Nucleus accumbens (tissue), 56 donors: Measurements from ENCODE around the gene MROH7.

Source experiments
- DNase-seq, 56 donors: peaks; one replicate each; lab custom pipeline; 2025; lab: John Stamatoyannopoulos, UW

Gene MROH7

DNA sequence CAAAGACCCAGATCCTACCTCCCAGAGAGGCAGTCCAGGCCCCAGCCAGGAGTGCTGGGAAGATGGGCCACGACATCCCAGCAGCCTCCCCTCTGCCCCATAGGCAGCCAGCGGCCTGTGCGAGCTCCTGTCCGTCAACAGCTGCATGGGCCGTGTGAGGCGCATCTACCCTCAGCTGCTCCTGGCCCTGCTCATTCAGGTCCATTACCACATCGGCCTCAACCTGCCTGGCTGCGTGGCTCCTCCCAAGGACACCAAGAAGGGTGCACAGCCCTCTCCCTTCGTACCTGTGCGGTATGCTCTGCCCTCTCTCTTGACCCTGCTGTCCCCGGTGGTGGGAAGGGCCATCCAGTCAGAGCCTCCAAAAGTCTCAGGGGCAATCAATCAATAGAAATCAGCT lies 44.6 kb downstream of the MROH7 start:
- DNase-seq, result no peak

DNA sequence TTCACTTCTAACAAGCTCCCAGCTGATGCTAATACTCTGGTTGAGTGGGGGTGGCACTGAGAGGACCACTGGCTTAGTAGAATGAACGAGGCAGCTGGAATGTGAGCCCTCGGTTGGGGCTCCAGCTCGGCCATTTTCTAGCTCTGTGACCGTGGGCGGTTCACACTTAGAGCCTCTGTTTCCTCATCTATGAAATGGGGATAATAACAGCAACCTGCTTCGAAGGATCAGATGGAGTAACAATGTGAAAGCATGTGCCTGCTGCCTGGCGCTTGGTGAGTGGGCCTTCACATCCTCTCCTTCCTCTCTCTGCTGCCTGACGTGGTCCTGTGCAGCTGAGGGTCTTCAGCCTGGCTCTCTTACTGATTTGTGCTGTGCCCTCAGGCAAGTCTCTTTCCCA lies 53.2 kb downstream of the MROH7 start:
- DNase-seq, result no peak

DNA sequence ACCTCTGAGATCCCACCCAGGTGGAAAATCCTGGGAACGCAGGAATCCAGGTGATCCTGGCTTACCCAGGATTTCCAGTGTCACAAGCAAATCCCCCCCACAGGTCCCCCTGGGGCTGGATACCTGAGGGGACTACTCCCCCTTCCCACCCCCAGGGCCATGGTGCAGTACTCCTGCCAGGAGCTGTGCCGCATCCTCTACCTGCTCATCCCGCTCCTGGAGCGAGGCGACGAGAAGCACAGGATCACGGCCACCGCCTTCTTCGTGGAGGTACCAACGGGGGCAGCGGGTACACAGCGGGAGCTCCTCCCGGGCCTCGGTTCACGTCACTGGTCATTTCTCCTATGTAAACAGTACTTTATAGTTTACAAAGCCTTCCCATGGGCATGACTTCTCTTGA lies 53.6 kb downstream of the MROH7 start:
- DNase-seq, result no peak

DNA sequence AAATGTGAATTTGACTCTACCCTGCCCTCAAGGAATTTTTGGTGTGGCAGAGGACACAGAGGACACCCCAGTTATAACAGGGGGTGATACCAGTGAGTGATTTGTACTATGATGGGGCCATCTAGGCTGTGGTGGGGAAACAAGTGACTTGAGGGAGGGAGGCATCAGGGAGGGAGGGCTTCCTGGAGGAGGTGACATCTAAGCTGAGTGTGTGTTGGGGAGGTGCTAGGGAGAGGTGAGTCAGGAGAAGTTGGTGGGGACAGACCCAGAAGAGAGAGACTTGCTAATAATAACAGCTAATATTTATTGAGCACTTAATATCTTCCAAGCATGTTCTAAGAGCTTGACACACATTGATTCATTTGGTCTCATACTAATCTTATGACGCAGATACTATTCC lies 54.2 kb downstream of the MROH7 start:
- DNase-seq, result no peak

DNA sequence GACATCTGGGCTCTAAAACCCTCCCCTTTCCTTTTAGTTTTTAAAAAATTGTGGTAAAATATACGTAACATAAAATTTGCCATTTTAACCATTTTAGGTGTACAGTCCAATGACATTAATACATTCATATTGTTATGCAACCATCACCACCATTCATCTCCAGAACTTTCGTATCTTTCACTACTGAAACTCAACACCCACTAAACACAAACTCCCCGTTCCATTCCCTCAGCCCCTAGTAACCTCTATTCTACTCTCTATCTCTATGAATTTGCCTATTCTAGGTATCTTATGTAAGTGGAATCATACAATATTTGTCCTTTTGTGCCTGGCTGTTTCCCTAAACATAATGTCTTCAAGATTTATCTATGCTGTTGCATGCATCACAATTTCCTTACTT lies 54.7 kb downstream of the MROH7 start:
- no peak for DNase-seq

DNA sequence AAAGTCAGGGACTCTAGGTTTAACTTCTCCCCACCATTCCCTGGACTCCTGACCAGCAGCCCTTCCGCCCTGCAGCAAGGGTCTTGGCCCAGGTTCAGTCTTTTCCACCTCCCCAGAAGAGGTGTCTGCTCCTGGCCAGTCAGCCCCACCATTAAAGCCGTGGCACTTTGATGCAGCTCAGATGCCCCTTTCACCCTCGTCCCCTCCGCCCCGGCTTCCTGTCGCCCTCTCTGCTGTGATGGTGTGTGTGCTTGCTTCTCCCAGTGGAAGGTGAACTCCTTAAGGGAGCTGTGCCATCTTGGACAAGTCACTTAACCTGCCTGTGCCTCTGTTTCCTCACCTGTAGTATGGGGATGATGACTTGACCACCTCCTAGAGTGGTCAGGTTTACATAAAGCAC lies 56.3 kb downstream of the MROH7 start:
- DNase-seq, result no peak

DNA sequence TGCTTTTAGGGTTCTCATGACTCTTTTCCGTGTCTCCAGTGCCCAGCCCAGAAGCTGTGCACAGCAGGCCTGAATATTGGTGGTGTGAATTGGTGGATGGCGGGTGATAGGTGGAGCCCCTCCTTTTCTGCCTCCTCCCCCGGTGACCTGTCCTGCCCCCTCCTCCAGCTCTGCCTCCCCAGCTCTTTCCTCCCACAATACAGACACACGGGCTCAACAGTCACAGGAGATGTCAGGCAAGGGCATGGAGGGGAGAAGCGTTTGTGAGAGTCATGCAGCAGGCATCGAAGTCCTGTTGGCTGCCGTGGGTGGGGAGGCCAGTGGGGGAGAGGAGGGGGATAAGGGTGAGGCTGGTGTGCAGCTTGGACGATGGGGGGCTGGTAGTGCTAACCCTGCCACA lies 56.8 kb downstream of the MROH7 start:
- DNase-seq, result no peak

DNA sequence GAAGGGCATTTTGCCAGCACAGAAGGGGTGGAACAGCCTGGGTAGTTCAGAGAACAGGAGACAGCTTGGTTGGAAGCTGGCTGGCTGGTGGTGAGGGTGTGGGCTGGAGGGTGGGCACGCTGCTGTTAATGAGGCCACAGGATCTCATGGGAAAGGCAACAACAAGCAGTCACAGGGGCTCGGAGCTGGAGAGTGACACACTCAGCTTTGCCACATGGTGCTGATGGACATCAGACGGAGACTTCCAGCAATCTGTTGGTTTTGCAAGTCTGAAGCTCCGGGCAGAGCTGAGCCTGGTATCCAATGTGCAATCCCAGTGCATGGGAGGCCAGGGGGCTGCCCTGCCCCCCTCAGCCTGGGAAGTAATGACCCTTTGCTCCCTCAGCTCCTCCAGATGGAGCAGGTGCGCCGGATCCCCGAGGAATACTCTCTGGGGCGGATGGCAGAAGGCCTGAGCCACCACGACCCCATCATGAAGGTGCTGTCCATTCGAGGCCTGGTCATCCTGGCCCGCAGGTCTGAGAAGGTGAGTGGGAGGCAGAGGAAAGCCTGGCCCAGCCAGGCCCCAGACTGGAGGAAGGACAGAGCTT lies 58.4 kb downstream of the MROH7 start:
- no peak for DNase-seq

DNA sequence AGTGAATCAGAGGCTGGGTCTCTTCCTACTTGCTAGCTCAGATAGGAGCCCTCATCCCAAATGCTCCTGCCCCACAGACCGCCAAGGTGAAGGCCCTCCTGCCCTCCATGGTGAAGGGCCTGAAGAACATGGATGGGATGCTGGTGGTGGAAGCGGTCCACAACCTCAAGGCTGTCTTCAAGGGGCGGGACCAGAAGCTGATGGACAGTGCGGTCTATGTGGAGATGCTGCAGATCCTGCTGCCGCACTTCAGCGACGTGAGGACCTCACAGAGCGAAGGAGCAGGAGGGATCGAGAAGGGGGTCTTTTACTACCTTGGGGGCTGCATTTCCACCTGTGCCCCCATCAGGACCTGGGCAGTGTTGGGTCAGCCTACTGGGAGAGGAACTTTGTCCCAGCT lies 59.5 kb downstream of the MROH7 start:
- no peak for DNase-seq

DNA sequence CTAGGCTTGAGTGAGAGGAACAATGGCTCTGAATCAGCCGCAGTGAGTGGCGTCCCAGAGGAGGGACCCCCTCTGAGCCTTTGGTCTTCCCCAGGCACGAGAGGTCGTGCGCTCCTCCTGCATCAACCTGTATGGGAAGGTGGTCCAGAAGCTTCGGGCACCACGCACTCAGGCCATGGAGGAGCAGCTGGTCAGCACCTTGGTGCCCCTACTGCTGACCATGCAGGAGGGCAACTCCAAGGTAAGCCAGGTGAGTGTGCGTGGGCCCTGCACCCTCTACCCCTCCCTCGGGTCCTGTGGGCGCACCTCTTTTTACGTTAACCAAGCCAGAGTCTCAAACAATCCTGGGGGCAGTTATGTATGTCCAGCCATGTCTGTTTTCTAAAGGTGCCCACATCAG lies 60.4 kb downstream of the MROH7 start:
- DNase-seq, result no peak

DNA sequence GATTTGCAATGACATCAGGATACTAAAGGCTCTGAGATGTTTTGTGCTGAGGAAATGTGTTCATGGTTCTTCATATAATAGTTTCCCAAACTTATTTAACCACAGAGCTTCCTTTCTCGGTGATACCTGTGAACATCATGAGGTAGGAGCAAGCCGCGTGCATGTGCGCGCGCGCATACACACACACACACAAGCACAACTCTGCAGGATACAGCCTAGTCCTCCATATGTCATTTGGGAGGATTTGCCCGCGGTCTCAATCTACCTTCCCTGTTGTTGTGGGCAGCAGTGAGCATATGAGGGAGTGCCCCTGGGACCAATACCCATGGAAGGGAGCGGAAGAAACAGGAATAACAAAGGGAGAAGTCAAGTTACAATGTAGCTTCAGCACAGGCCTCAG lies 61.9 kb downstream of the MROH7 start:
- no peak for DNase-seq

DNA sequence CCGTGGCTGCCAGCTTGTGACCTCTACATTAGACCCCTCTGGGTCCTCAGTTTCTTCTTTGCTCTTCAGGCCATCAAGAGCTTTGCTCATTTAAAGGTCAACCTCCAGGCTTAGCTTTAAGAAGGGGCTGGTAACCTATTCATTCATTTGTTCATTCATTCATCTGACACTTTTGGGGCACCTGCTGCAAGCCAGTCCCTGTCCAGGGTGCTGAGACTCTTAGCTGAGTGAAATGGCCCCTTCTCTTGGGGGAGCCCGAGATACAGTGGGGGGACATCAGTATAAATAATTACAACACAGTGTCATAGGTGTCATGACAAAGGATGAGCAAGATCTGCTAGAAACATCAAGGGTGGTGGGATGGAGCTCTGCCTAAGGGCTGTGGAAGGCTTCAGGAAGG lies 63.6 kb downstream of the MROH7 start:
- DNase-seq, result no peak

DNA sequence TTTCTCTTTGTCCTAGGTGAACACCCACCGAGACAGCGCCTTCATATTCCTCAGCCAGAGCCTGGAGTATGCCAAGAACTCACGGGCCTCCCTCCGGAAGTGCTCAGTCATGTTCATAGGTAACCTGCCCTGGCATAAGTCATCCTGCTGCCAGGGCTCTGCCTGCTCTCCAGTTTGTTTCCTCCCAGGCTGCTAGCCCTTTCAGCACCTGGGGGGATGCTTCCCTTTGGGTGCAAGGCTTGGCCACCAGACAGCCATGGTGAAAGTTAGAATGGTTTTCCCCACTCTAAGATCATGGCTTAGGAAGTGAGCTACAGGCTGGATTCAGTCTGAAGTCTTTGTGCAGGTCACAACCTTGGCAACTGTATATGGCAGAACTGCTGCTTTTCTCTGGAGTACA lies 64.8 kb downstream of the MROH7 start:
- DNase-seq, result no peak

DNA sequence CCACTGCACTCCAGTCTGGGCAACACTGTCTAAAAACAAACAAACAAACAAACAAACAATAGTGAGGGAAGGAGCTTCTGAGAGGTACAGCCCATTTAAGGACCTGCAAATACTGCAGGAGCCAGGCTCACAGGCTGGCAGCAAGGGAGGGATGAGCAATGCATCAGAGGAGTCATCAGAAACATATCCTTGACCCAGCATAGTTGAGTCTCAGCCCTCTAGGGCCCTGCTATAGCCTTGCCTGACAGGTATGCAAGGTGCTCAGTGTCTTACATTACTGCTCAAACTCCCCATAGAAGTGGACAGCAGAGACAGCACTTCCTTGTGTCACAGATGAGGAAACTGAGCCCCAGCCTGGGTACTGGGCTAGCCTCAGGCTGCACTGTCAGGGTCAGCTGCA lies 66.8 kb downstream of the MROH7 start:
- DNase-seq, result no peak

DNA sequence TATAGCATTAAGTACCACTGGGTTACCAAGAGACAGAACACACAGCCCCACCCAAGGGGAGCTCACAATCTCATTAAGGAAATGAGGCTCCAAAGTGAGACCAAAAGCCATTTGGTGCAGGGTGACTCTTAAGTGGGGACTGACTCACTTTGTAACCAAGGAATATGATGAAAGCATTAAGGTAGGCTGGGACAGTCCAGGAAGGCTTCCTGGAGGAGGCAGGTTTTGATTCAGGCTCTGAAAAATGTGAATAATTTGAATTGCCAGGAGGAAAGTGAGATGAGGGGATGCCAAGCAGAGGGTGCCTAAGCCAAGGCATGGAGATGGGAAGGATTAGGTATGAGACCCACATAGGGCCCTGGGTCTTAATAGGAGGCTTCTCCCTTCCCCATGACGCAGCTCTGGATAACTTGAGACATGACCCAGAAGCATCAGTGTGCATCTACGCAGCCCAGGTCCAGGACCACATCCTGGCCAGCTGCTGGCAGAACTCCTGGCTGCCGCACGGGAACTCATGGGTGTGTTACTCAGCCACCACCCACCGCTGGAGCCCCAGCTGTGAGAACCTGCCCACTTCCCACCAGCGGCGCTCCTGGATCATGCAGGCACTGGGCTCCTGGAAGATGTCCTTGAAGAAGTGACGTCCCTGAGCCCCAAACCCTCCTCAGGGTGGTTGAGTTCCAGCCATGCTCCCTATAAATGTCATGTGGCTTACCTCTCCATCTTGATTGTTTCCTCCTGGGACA lies 68.1 kb downstream of the MROH7 start:
- DNase-seq, result no peak

DNA sequence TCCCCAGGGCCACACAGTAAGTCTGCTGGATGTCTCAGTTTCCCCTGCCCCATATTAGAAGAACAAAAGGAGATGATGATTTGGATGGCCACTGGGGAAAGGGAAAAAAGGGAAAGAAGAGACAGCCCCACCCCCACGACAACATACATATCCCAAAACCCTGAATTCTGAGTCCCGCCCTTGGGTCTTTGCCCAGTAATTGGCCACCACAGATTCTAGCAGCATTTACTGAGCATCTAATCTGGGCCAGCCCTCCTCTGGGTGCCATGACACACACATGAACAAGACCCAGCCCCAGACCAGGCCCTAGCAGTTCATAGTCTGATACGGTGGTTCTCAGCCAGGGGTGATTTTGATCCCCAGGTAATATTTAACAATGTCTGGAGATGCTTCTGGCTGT lies 68.8 kb downstream of the MROH7 start:
- no peak for DNase-seq

DNA sequence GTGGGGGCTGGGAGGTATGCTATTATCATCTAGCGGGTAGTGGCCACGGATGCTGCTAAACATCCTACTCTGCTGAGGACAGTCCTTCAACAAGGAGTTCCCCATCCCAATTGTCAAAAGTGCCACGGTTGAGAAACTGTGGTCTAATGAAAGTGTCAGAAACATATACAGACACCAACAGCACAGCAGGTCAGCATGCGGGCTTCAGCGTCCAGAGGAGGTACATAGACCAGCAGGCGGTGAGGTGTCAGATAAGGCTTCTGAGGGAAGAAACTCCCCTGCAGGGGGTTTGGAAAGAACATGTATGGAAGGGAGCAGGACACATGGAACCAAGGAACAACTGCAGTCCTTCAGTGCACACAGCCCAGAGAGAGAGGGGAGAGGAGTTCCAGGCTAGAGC lies 69.3 kb downstream of the MROH7 start:
- no peak for DNase-seq

DNA sequence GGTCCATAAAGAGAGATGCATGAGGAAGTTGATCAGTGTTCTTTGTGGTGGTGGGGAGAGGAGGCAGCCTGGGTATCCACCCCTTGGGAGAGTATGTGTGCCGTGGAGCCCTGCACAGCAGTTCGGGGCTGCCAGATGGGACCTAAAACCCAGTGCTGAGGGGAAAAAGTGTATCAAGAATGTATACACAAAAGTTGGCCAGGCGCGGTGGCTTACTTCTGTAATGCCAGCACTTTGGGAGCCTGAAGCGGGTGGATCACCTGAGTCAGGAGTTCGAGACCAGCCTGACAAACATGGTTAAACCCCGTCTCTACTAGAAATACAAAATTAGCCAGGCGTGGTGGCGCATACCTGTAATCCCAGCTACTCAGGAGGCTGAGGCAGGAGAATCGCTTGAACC lies 70.0 kb downstream of the MROH7 start:
- DNase-seq, result no peak

DNA sequence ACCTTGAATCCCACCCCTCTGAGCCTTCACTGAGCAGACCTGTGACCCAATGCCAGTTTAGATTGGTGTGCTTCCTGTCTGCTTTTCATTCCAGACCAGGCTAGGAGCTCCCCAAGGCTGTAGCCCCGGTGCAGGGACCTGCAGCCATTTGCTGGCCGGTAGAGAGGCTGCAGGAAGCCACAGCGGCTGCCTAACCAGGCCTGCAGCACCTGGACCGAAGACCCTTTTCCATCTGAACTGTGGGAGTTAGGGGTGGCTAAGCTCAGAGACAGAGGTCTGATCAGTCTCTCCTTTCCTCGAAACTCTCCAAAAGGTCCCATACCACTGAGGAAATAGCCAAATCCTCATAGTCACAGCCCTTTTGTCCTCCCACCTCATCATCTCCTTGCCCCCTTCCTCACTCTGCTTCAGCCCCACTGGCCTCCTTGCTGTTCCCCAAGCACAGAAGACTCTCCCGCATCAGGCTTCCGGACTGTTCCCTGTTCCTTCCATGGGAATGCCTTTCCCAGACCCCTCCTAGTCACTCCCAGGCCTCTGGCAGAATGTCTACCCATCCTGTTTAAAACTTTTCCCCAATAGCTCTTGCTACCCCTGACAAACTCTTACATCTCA lies 73.4 kb downstream of the MROH7 start:
- no peak for DNase-seq

DNA sequence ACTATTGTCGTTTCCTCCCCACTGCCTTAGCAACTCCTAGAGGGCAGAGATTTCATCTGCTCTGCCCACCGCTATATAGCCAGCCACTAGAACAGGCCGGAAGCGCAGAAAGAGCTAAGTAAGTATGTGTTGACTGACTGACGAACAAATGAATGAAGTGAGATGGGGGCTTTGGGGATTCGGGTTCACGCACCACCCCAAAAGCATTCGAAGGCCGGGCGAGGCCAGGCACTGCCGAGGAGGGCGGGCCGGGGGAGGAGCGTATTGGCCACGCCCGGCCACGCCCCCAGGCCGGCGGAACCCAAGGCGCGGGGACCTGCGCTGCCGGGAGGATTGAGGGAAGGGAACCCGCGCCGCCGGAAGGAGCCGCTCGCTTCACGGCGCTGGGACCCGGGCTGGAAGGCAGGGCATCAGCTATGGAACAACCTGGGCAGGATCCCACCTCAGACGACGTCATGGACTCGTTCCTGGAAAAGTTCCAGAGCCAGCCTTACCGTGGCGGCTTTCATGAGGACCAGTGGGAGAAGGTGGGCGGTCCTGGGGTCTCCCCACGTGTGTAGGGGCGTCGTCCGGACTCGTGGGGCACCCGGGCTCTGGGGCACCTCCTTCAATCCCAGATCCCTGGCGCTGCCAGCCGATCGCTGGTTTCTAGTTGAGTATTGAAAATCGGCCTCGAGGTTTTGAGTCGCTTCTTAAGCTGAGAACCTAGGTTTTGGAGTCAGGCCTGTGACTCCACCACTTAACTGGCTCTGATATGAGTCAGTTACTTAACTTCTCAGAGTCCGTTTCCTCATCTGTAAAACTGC lies 74.1 kb downstream of the MROH7 start, which contains the start of gene TTC4:
TTC4 (plus strand) TSS at position 369 of the 806 bp plus-strand sequence; CDS start at position 417, 48 bp downstream.
- DNase-seq, result peak in 55 of 56 donors; percentile 21 to 90 (median 74)
